Neural progenitor cell (in vitro differentiated cells): ENCODE measurements around the gene TTC24. TPM values are rescaled to one million over a fixed set of nuclear protein-coding genes. Genes with fewer than 3 reads are reported as not detected.
"Not testable (repeated sequence)": the region's sequence is repeated elsewhere in the genome, so short reads cannot be mapped to it uniquely, and the experiment has no call there.

Experiments
- DNase-seq: peaks from one replicate; pipeline ENCODE4 v3.0.0-alpha.2; 2016; ENCODE audit warnings: low spot score
- H2AFZ ChIP-seq: fragments of 200-600 bp; sonication (generic); replicated peaks from 2 replicates; pipeline ENCODE4 v1.6.1; 2016; ENCODE audit warnings: antibody characterized with exemption
- H3F3A ChIP-seq: fragments of 200-600 bp; sonication (generic); 2 replicates; pipeline ENCODE4 v1.6.1; 2016; ENCODE audit warnings: antibody characterized with exemption, low read depth
- H3K27ac ChIP-seq: fragments of 200-600 bp; sonication (generic); 2 replicates; pipeline ENCODE4 v1.5.1; 2016; ENCODE audit warnings: mild to moderate bottlenecking
- H3K27me3 ChIP-seq: fragments of 200-600 bp; sonication (generic); 2 replicates; pipeline ENCODE4 v1.6.1; 2016; ENCODE audit warnings: mild to moderate bottlenecking, moderate library complexity
- H3K36me3 ChIP-seq: fragments of 200-600 bp; sonication (generic); 2 replicates; pipeline ENCODE4 v1.5.1; 2016
- H3K4me1 ChIP-seq: fragments of 200-600 bp; sonication (generic); 2 replicates; pipeline ENCODE4 v1.6.1; 2016; ENCODE audit warnings: mixed run types
- H3K4me2 ChIP-seq: fragments of 200-600 bp; sonication (generic); 2 replicates; pipeline ENCODE4 v1.6.1; 2016
- H3K4me3 ChIP-seq: fragments of 200-600 bp; sonication (generic); 2 replicates; pipeline ENCODE4 v1.5.1; 2016
- H3K79me2 ChIP-seq: fragments of 200-600 bp; sonication (generic); 2 replicates; pipeline ENCODE4 v1.6.1; 2016; ENCODE audit warnings: low read depth
- H3K9ac ChIP-seq: fragments of 200-600 bp; sonication (generic); 2 replicates; pipeline ENCODE4 v1.6.1; 2016
- H3K9me3 ChIP-seq: fragments of 200-600 bp; sonication (generic); 2 replicates; pipeline ENCODE4 v1.5.1; 2016; ENCODE audit warnings: low read depth
- H4K20me1 ChIP-seq: fragments of 200-600 bp; sonication (generic); 2 replicates; pipeline ENCODE4 v1.6.1; 2016; ENCODE audit warnings: low read depth
- H3K27ac Mint-ChIP-seq: 3 replicates; pipeline ENCODE4 v1.8.0; 2021; ENCODE audit warnings: mixed read lengths
- H3K27me3 Mint-ChIP-seq: 2 replicates; pipeline ENCODE4 v1.8.0; 2022; ENCODE audit warnings: low read depth, mild to moderate bottlenecking, inconsistent platforms, moderate library complexity, mixed read lengths; ENCODE audit not compliant: insufficient read depth
- H3K36me3 Mint-ChIP-seq: 3 replicates; pipeline ENCODE4 v1.8.0; 2021; ENCODE audit warnings: mixed read lengths
- H3K4me1 Mint-ChIP-seq: 3 replicates; pipeline ENCODE4 v1.8.0; 2021; ENCODE audit warnings: mixed read lengths
- H3K4me3 Mint-ChIP-seq: 3 replicates; pipeline ENCODE4 v1.8.0; 2021; ENCODE audit warnings: mild to moderate bottlenecking, moderate library complexity, mixed read lengths
- H3K9me3 Mint-ChIP-seq: 3 replicates; pipeline ENCODE4 v1.8.0; 2020; ENCODE audit warnings: mixed read lengths
- EZH2 ChIP-seq: fragments of 200-600 bp; sonication (generic); IDR thresholded peaks from 2 replicates; pipeline ENCODE4 v1.6.1; 2017; ENCODE audit warnings: antibody characterized with exemption, mild to moderate bottlenecking, moderate library complexity
- EZH2phosphoT487 ChIP-seq: fragments of 200-600 bp; sonication (generic); IDR thresholded peaks from 2 replicates; pipeline ENCODE4 v1.6.1; 2017; ENCODE audit warnings: antibody characterized with exemption
- total RNA-seq: library from RNA; depleted of rRNA; stranded (reverse); fragments of >200 nt; gene quantifications from 2 replicates; pipeline ENCODE4 v1.2.3, GENCODE V29; 2015; ENCODE audit warnings: low replicate concordance
- TF ChIP-seq, protein P1 (sequence below): fragments of 200-600 bp; sonication (generic); IDR thresholded peaks from 2 replicates; pipeline ENCODE4 v1.5.1; 2017; ENCODE audit warnings: antibody characterized with exemption, mild to moderate bottlenecking

The TTC24 gene
- total RNA-seq, 1 donor from 2014 or later, result not detected

- Histone ChIP-seq H3K9ac (no peak overlapping the region), H3K27ac (no peak overlapping the region), H3K4me2 (no peak overlapping the region), H3K4me1 (no peaks in the 10 kb centered on the region), H3K9me3 (no peaks in the 10 kb centered on the region), H2AFZ (no peak overlapping the region), H3K27me3 (peaks cover 28% of the 10 kb centered on the region), H4K20me1 (no peaks in the 10 kb centered on the region), H3K4me3 (no peak overlapping the region), H3K79me2 (no peaks in the 10 kb centered on the region), H3F3A (no peaks in the 10 kb centered on the region), H3K36me3 (no peaks in the 10 kb centered on the region)
- TF ChIP-seq, protein P1, sequence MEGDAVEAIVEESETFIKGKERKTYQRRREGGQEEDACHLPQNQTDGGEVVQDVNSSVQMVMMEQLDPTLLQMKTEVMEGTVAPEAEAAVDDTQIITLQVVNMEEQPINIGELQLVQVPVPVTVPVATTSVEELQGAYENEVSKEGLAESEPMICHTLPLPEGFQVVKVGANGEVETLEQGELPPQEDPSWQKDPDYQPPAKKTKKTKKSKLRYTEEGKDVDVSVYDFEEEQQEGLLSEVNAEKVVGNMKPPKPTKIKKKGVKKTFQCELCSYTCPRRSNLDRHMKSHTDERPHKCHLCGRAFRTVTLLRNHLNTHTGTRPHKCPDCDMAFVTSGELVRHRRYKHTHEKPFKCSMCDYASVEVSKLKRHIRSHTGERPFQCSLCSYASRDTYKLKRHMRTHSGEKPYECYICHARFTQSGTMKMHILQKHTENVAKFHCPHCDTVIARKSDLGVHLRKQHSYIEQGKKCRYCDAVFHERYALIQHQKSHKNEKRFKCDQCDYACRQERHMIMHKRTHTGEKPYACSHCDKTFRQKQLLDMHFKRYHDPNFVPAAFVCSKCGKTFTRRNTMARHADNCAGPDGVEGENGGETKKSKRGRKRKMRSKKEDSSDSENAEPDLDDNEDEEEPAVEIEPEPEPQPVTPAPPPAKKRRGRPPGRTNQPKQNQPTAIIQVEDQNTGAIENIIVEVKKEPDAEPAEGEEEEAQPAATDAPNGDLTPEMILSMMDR, result peak; percentile 77
- no peak for TF ChIP-seq EZH2
- no peak for TF ChIP-seq EZH2phosphoT487
- Mint-ChIP-seq H3K27ac (no peak overlapping the region), H3K27me3 (peaks cover 5% of the 10 kb centered on the region), H3K36me3 (no peaks in the 10 kb centered on the region), H3K4me3 (no peak overlapping the region), H3K4me1 (peaks cover 2% of the 10 kb centered on the region), H3K9me3 (no peaks in the 10 kb centered on the region)
- peak; percentile 75 for DNase-seq
Measured at GRCh38 chr1:156608036-156608674, 28.6 kb downstream of the TTC24 start.

GRCh38 chr1:156608981-156609380 lies 29.5 kb downstream of the TTC24 start:
- no peak overlapping the region for H3K4me2 ChIP-seq
- peak; percentile 58 for DNase-seq
- Mint-ChIP-seq H3K9me3 (no peaks in the 10 kb centered on the region), H3K4me3 (no peak overlapping the region), H3K27me3 (peaks cover 5% of the 10 kb centered on the region), H3K27ac (no peak overlapping the region), H3K4me1 (peaks cover 2% of the 10 kb centered on the region), H3K36me3 (no peaks in the 10 kb centered on the region)
- no peak overlapping the region for H3K9ac ChIP-seq
- no peaks in the 10 kb centered on the region for H3K36me3 ChIP-seq
- H3K4me1 ChIP-seq, result no peaks in the 10 kb centered on the region
- no peaks in the 10 kb centered on the region for H3K79me2 ChIP-seq
- peaks cover 32% of the 10 kb centered on the region for H3K27me3 ChIP-seq
- H4K20me1 ChIP-seq, result no peaks in the 10 kb centered on the region
- TF ChIP-seq, protein P1, result peak; percentile 64
- TF ChIP-seq EZH2, result no peak
- no peaks in the 10 kb centered on the region for H3F3A ChIP-seq
- no peak overlapping the region for H2AFZ ChIP-seq
- no peaks in the 10 kb centered on the region for H3K9me3 ChIP-seq
- H3K4me3 ChIP-seq, result no peak overlapping the region
- H3K27ac ChIP-seq, result no peak overlapping the region

- not testable (repeated sequence) for H3K27ac ChIP-seq, H3K36me3 Mint-ChIP-seq, H3F3A ChIP-seq, H2AFZ ChIP-seq, H3K4me3 Mint-ChIP-seq, H3K36me3 ChIP-seq, H3K4me2 ChIP-seq, H3K27me3 Mint-ChIP-seq, H3K27ac Mint-ChIP-seq, H3K9me3 ChIP-seq, H3K79me2 ChIP-seq, H3K4me1 ChIP-seq, DNase-seq, H3K4me1 Mint-ChIP-seq, H3K9ac ChIP-seq, H3K9me3 Mint-ChIP-seq, H3K4me3 ChIP-seq, H4K20me1 ChIP-seq
- H3K27me3 ChIP-seq, result peaks cover 39% of the 10 kb centered on the region
Measured at GRCh38 chr1:156610072-156610471, 30.5 kb downstream of the TTC24 start.

DNA sequence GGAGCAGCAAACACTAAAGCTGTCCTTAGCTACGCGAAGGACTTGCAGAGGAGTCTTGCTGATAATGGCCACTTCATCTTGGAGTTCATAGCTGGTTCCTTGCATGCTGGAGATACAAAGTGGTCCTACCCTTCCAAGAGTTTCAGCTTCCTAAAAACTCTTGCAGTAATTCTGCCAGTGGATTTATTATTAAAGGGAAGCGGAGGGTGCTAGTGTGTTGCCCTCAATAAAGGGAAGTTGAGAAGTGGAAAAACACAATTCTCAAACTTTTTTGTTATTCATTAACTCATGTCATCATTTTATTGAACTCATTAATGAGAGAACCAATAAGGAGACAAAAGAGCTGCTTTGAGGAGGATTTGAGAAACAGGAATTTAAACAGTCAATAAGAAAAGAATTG lies 33.1 kb downstream of the TTC24 start:
- Mint-ChIP-seq H3K27me3 (peaks cover 10% of the 10 kb centered on the region), H3K9me3 (no peaks in the 10 kb centered on the region), H3K4me1 (peaks cover 5% of the 10 kb centered on the region), H3K27ac (no peak overlapping the region), H3K4me3 (no peak overlapping the region), H3K36me3 (no peaks in the 10 kb centered on the region)
- no peak for DNase-seq
- no peak overlapping the region for H3K27ac ChIP-seq
- no peak overlapping the region for H3K9ac ChIP-seq
- no peaks in the 10 kb centered on the region for H4K20me1 ChIP-seq
- H3K9me3 ChIP-seq, result no peaks in the 10 kb centered on the region
- no peak overlapping the region for H3K4me3 ChIP-seq
- no peak overlapping the region for H3K4me2 ChIP-seq
- H3K36me3 ChIP-seq, result no peaks in the 10 kb centered on the region
- H3K27me3 ChIP-seq, result peaks cover 53% of the 10 kb centered on the region
- no peak for TF ChIP-seq EZH2
- TF ChIP-seq, protein P1, result no peak
- no peak for TF ChIP-seq EZH2phosphoT487
- no peaks in the 10 kb centered on the region for H3F3A ChIP-seq
- H3K4me1 ChIP-seq, result no peaks in the 10 kb centered on the region
- H2AFZ ChIP-seq, result no peak overlapping the region
- H3K79me2 ChIP-seq, result no peaks in the 10 kb centered on the region
